ENCODE measurements around the gene DUS3L.

DNA sequence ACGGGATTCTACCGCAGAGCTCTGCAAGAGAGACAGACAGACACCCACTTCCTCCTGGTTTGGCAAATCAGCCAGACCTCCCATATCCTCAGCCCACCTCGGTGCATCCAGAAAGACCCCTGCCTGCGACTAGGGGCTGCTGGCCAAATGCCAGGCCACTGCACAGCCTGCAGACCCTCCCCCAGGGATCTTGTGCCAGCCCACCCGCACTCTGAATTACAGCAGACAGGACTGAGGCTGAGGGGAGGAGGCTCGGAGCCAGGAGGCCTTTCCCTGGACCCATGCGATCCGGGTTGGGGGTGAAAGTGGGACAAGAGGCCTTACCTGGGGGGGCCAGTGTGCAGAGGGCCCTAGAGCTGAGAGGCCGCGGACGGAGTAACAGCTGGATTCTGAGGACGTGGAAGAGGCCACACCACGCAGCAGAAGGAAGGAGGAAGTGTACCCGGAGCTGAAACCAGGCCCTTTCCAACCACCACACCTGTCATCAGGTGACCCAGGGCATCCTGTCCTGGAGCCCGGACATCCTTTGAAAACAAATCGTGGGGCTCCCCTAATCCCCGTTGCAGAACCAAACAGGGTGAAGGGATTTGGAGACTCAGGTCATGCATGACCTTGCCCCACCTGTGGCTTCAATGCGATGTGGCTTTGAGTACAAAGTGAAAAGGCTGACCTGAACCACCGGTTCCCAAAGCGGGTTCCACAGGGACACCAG lies 47.5 kb upstream of the DUS3L start:
- TF ChIP-seq CTCF (IDR thresholded peaks at IDR 0.05) (no peak), POLR2A (IDR thresholded peaks at IDR 0.05) (no peak)
